SK-N-SH (cell line): ENCODE results near the gene RBM28. TPM values are rescaled to one million over a fixed set of nuclear protein-coding genes. Genes with fewer than 3 reads are reported as not detected.

Experiments used
- CTCF ChIA-PET: fragments of 300-600, 350-600 bp; formaldehyde crosslinking; extraction: SDS; loops from one replicate; lab custom pipeline; 2021; lab: Yijun Ruan, JAX
- POLR2A ChIA-PET: fragments of 350-600 bp; sonication (Branson Sonifier 250); formaldehyde crosslinking; extraction: SDS; loops from one replicate; lab custom pipeline; 2020; ENCODE audit warnings: antibody characterized with exemption, inconsistent platforms; lab: Yijun Ruan, JAX
- DNase-seq: peaks from one replicate; pipeline ENCODE4 v3.0.0; 2012
- H2AFZ ChIP-seq: fragments of 200-600 bp; sonication (generic); 2 replicates; pipeline ENCODE4 v1.8.1; 2016; ENCODE audit warnings: antibody characterized with exemption, mild to moderate bottlenecking, low read depth
- H3F3A ChIP-seq: fragments of 200-600 bp; sonication (generic); replicated peaks from 2 replicates; pipeline ENCODE3; 2016; ENCODE audit warnings: antibody characterized with exemption, mild to moderate bottlenecking; ENCODE audit not compliant: insufficient read depth
- H3K27ac ChIP-seq, 2 experiments: fragments of 200-500 bp in 1 of 2; fragments of 200-600 bp in 1 of 2; sonication (Bioruptor generic) in 1 of 2; sonication (generic), shearing (Covaris generic) in 1 of 2; 2 replicates each; pipeline versions ENCODE4 v1.5.1 to v1.6.1; 2014 to 2016; ENCODE audit warnings: low read depth in 2 of 2, inconsistent platforms in 1 of 2, low read length in 1 of 2, mild to moderate bottlenecking in 1 of 2, mixed read lengths in 1 of 2
- H3K27me3 ChIP-seq: fragments of 200-600 bp; sonication (generic), shearing (Covaris generic); 2 replicates; pipeline ENCODE4 v1.6.1; 2016; ENCODE audit warnings: mixed run types; ENCODE audit not compliant: insufficient read depth
- H3K36me3 ChIP-seq, 2 experiments: fragments of 200-500 bp in 1 of 2; fragments of 200-600 bp in 1 of 2; sonication (Bioruptor generic) in 1 of 2; sonication (generic) in 1 of 2; replicated peaks in 1 of 2; 2 replicates each; pipeline versions ENCODE3 to v1.5.1; 2014 to 2016; ENCODE audit warnings: low read length in 1 of 2, mild to moderate bottlenecking in 1 of 2; ENCODE audit not compliant: insufficient read depth in 2 of 2, control insufficient read depth in 1 of 2
- H3K4me1 ChIP-seq, 2 experiments: fragments of 200-500 bp in 1 of 2; fragments of 200-600 bp in 1 of 2; sonication (Bioruptor generic) in 1 of 2; sonication (generic), shearing (Covaris generic) in 1 of 2; 2 replicates each; pipeline versions ENCODE4 v1.5.1 to v1.6.1; 2014 to 2016; ENCODE audit warnings: low read depth in 1 of 2, low read length in 1 of 2, mixed run types in 1 of 2; ENCODE audit not compliant: insufficient read depth in 2 of 2, control insufficient read depth in 1 of 2
- H3K4me2 ChIP-seq: fragments of 200-600 bp; sonication (generic), shearing (Covaris generic); 2 replicates; pipeline ENCODE4 v1.6.1; 2017; ENCODE audit warnings: mixed run types
- H3K4me3 ChIP-seq, 2 experiments: fragments of 200-500 bp in 1 of 2; fragments of 200-600 bp in 1 of 2; sonication (Bioruptor generic) in 1 of 2; sonication (generic), shearing (Covaris generic) in 1 of 2; 2 replicates each; pipeline versions ENCODE4 v1.5.1 to v1.8.1; 2014 to 2016; ENCODE audit warnings: low read depth in 2 of 2, inconsistent platforms in 1 of 2, low read length in 1 of 2, mild to moderate bottlenecking in 1 of 2, mixed read lengths in 1 of 2, moderate library complexity in 1 of 2
- H3K79me2 ChIP-seq: fragments of 200-600 bp; sonication (generic); 2 replicates; pipeline ENCODE4 v1.8.1; 2017; ENCODE audit warnings: mild to moderate bottlenecking; ENCODE audit not compliant: insufficient read depth
- H3K9ac ChIP-seq: fragments of 200-600 bp; sonication (generic); 2 replicates; pipeline ENCODE4 v1.6.1; 2017; ENCODE audit warnings: mixed run types
- H3K9me2 ChIP-seq: fragments of 200-600 bp; sonication (generic); 2 replicates; pipeline ENCODE4 v1.6.1; 2017; ENCODE audit warnings: mixed run types
- H3K9me3 ChIP-seq: fragments of 200-600 bp; sonication (generic); 2 replicates; pipeline ENCODE4 v1.6.1; 2017; ENCODE audit warnings: mixed run types, mild to moderate bottlenecking, moderate library complexity
- H4K20me1 ChIP-seq: fragments of 200-600 bp; sonication (generic); 2 replicates; pipeline ENCODE4 v1.6.1; 2017; ENCODE audit warnings: mild to moderate bottlenecking, mixed run types; ENCODE audit not compliant: insufficient read depth
- EP300 ChIP-seq, 2 experiments: IDR thresholded peaks; 2 replicates each; pipeline versions ENCODE4 v1.4.0 to v1.6.1; 2012; ENCODE audit warnings: borderline replicate concordance in 1 of 2, low read depth in 1 of 2, low read length in 1 of 2
- FOXJ3 ChIP-seq: sonication (generic); formaldehyde crosslinking; IDR thresholded peaks from 2 replicates; pipeline ENCODE4 v1.5.1; 2020; ENCODE audit warnings: mild to moderate bottlenecking, missing genetic modification reagents
- FOXM1 ChIP-seq: IDR thresholded peaks from 2 replicates; pipeline ENCODE4 v1.4.0; 2012; ENCODE audit warnings: low read depth, mild to moderate bottlenecking
- MXI1 ChIP-seq: IDR thresholded peaks from 2 replicates; pipeline ENCODE4 v1.6.1; 2012; ENCODE audit warnings: mild to moderate bottlenecking, low read depth, low read length, improper control_type of control experiment
- NRF1 ChIP-seq: IDR thresholded peaks from 2 replicates; pipeline ENCODE4 v1.6.1; 2012; ENCODE audit warnings: low read depth, mild to moderate bottlenecking, low read length
- POLR2AphosphoS5 ChIP-seq: IDR thresholded peaks from 2 replicates; pipeline ENCODE4 v1.6.1; 2012; ENCODE audit warnings: low read depth, low read length
- RCOR1 ChIP-seq: fragments of 150-350 bp; IDR thresholded peaks from 2 replicates; pipeline ENCODE4 v1.6.1; 2017; ENCODE audit warnings: antibody characterized with exemption, low read length
- TAF1 ChIP-seq: IDR thresholded peaks from 2 replicates; pipeline ENCODE4 v1.6.1; 2012; ENCODE audit warnings: low read depth, mild to moderate bottlenecking, low read length, moderate library complexity, borderline replicate concordance
- WGBS: methylation state at CpG from one replicate; pipeline ENCODE4 v1.1.6; 2017; ENCODE audit warnings: low lambda C conversion rate; 5-methylcytosine and 5-hydroxymethylcytosine counted together
- polyA plus RNA-seq, 3 experiments: library from polyadenylated mRNA; depleted of rRNA; stranded (reverse); fragments of >200 nt; gene quantifications; 2 replicates each; pipeline ENCODE4 v1.2.3, GENCODE V29; 2012
- TF ChIP-seq, protein P1 (sequence below): fragments of 150-350 bp; IDR thresholded peaks from 2 replicates; pipeline ENCODE4 v1.6.1; 2017; ENCODE audit warnings: antibody characterized with exemption, low read length, low read depth, borderline replicate concordance
- TF ChIP-seq, protein P2 (sequence below): IDR thresholded peaks from 2 replicates; pipeline ENCODE4 v1.6.1; 2012; ENCODE audit warnings: mild to moderate bottlenecking, low read depth, low read length, moderate library complexity
- TF ChIP-seq, protein P3 (sequence below): fragments of 150-350 bp; IDR thresholded peaks from 2 replicates; pipeline ENCODE4 v1.6.1; 2016; ENCODE audit warnings: mild to moderate bottlenecking, low read depth, low read length
- TF ChIP-seq, protein P4 (sequence below): fragments of 200-600 bp; sonication (generic); IDR thresholded peaks from 2 replicates; pipeline ENCODE4 v1.6.1; 2017; ENCODE audit warnings: antibody characterized with exemption, mild to moderate bottlenecking, moderate library complexity
- TF ChIP-seq, protein P5 (sequence below): IDR thresholded peaks from 2 replicates; pipeline ENCODE4 v1.4.0; 2012; ENCODE audit warnings: low read depth, borderline replicate concordance

RBM28 gene
- polyA plus RNA-seq, 1 of the 3 experiments (the other 2 are of a cell fraction): 29.1 TPM

DNA sequence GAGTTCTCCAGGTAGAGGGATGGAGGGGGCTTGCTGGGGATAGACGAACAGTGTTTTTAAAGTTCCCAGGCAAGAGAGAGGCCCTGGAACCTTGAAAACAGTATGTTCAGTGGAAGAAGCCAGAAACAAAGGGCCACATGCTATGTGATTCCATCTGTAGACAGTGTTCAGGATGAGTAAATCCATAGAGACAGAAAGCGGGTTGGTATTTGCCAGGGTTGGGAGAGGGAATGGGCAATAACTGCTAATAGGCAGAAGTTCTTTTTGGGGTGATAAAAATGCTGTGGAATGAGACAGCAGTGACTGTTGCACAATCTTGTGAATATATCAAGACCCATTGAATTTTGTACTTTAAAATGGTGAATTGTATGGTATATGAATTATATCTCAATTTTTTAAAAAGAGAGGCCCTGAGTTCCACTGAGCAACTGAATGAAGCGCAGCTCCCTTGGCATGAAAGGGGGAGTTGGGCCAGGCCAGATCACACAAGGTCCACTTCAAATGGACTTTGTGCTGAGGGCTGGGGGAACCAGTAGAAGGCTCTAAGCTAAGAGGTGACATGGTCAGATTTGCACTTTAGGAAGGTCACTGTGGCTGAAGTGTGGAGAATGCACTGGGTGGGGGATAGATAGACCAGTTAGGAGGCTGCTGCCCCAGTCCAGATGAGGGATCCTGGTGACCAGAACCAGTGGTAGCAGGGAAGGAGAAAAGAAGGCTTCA is 68.7 kb downstream of the RBM28 start:
- Histone ChIP-seq H3K27ac (no peak overlapping the region), H3K9ac (no peak overlapping the region), H3K79me2 (no peaks in the 10 kb centered on the region), H3K4me2 (no peak overlapping the region), H3K9me2 (no peaks in the 10 kb centered on the region)
- no peak for DNase-seq
- POLR2A ChIA-PET: no interaction called here
- 62% methylated on average over 3 of the region's 3 CpGs for WGBS
- TF ChIP-seq, protein P1, sequence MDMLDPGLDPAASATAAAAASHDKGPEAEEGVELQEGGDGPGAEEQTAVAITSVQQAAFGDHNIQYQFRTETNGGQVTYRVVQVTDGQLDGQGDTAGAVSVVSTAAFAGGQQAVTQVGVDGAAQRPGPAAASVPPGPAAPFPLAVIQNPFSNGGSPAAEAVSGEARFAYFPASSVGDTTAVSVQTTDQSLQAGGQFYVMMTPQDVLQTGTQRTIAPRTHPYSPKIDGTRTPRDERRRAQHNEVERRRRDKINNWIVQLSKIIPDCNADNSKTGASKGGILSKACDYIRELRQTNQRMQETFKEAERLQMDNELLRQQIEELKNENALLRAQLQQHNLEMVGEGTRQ: no peak
- no peak for TF ChIP-seq FOXJ3 (CRISPR knock-in tag)
- TF ChIP-seq, protein P2, sequence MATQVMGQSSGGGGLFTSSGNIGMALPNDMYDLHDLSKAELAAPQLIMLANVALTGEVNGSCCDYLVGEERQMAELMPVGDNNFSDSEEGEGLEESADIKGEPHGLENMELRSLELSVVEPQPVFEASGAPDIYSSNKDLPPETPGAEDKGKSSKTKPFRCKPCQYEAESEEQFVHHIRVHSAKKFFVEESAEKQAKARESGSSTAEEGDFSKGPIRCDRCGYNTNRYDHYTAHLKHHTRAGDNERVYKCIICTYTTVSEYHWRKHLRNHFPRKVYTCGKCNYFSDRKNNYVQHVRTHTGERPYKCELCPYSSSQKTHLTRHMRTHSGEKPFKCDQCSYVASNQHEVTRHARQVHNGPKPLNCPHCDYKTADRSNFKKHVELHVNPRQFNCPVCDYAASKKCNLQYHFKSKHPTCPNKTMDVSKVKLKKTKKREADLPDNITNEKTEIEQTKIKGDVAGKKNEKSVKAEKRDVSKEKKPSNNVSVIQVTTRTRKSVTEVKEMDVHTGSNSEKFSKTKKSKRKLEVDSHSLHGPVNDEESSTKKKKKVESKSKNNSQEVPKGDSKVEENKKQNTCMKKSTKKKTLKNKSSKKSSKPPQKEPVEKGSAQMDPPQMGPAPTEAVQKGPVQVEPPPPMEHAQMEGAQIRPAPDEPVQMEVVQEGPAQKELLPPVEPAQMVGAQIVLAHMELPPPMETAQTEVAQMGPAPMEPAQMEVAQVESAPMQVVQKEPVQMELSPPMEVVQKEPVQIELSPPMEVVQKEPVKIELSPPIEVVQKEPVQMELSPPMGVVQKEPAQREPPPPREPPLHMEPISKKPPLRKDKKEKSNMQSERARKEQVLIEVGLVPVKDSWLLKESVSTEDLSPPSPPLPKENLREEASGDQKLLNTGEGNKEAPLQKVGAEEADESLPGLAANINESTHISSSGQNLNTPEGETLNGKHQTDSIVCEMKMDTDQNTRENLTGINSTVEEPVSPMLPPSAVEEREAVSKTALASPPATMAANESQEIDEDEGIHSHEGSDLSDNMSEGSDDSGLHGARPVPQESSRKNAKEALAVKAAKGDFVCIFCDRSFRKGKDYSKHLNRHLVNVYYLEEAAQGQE: no peak
- TF ChIP-seq, protein P3, sequence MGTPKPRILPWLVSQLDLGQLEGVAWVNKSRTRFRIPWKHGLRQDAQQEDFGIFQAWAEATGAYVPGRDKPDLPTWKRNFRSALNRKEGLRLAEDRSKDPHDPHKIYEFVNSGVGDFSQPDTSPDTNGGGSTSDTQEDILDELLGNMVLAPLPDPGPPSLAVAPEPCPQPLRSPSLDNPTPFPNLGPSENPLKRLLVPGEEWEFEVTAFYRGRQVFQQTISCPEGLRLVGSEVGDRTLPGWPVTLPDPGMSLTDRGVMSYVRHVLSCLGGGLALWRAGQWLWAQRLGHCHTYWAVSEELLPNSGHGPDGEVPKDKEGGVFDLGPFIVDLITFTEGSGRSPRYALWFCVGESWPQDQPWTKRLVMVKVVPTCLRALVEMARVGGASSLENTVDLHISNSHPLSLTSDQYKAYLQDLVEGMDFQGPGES: no peak
- TF ChIP-seq RCOR1: no peak
- TF ChIP-seq, all 33 proteins: peak for 0
- CTCF ChIA-PET: interaction anchor here (1.0 to 1.8 kb wide), 3 partner anchors 47 to 72 kb away, joined by 3 to 6 read pairs (median 3); no protein-coding TSS in a partner anchor
- Histone ChIP-seq H3K4me1 (no peaks in the 10 kb centered on the region), H3K4me3 (no peak overlapping the region), H3F3A (no peaks in the 10 kb centered on the region), H3K36me3 (no peaks in the 10 kb centered on the region), H2AFZ (no peak overlapping the region), H4K20me1 (no peaks in the 10 kb centered on the region), H3K9me3 (no peaks in the 10 kb centered on the region), H3K27me3 (no peaks in the 10 kb centered on the region)

DNA sequence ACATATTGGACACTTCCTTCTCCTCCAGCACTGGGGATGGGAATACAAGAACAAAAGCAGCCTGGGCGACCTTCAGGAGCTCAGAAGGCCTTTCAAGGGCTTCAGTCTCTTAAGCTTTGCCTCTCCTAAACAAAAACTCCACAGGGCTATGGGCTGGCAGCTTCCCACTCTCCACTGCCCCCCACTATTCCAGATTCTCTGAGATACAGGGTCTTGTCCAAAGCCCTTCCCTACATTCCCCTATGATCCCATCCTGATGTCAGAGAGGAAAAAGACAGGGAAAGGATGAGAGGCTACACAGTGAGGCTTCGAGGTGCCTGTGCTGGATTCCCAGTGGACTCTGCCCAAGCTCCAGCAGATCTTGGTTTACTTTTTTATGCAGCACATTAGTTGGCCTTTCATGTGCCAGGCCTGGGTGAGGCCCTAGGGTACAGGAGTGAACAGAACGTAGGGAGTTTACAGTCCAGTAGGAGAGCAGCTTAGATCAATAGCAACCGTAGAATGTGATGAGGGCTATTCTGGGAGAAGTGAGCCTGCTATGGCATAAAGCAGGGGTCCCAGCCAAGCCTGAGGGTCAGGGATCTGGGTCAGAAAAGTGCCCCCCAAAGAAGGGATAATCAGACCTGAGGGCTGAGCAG is 69.3 kb downstream of the RBM28 start:
- POLR2A ChIA-PET: no interaction called here
- H3K9me2 ChIP-seq: no peaks in the 10 kb centered on the region
- 69% methylated on average over 4 of the region's 4 CpGs for WGBS
- H3K4me3 ChIP-seq: no peak overlapping the region
- H3K4me2 ChIP-seq: no peak overlapping the region
- no peak overlapping the region for H3K9ac ChIP-seq
- no peak overlapping the region for H3K27ac ChIP-seq
- DNase-seq: no peak
- no peaks in the 10 kb centered on the region for H3F3A ChIP-seq
- H3K36me3 ChIP-seq: no peaks in the 10 kb centered on the region
- H3K9me3 ChIP-seq: no peaks in the 10 kb centered on the region
- no peaks in the 10 kb centered on the region for H4K20me1 ChIP-seq
- no peaks in the 10 kb centered on the region for H3K4me1 ChIP-seq
- H2AFZ ChIP-seq: no peak overlapping the region
- H3K27me3 ChIP-seq: no peaks in the 10 kb centered on the region
- TF ChIP-seq RCOR1 (no peak), POLR2AphosphoS5 (no peak), MXI1 (no peak), EP300 (IDR thresholded peaks at IDR 0.05; ENCODE audit: borderline replicate concordance in 1 of 2, low read depth in 1 of 2, low read length in 1 of 2) (no peak), TAF1 (no peak), FOXM1 (no peak), NRF1 (no peak)
- TF ChIP-seq, protein P4, sequence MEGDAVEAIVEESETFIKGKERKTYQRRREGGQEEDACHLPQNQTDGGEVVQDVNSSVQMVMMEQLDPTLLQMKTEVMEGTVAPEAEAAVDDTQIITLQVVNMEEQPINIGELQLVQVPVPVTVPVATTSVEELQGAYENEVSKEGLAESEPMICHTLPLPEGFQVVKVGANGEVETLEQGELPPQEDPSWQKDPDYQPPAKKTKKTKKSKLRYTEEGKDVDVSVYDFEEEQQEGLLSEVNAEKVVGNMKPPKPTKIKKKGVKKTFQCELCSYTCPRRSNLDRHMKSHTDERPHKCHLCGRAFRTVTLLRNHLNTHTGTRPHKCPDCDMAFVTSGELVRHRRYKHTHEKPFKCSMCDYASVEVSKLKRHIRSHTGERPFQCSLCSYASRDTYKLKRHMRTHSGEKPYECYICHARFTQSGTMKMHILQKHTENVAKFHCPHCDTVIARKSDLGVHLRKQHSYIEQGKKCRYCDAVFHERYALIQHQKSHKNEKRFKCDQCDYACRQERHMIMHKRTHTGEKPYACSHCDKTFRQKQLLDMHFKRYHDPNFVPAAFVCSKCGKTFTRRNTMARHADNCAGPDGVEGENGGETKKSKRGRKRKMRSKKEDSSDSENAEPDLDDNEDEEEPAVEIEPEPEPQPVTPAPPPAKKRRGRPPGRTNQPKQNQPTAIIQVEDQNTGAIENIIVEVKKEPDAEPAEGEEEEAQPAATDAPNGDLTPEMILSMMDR: no peak
- TF ChIP-seq, protein P5, sequence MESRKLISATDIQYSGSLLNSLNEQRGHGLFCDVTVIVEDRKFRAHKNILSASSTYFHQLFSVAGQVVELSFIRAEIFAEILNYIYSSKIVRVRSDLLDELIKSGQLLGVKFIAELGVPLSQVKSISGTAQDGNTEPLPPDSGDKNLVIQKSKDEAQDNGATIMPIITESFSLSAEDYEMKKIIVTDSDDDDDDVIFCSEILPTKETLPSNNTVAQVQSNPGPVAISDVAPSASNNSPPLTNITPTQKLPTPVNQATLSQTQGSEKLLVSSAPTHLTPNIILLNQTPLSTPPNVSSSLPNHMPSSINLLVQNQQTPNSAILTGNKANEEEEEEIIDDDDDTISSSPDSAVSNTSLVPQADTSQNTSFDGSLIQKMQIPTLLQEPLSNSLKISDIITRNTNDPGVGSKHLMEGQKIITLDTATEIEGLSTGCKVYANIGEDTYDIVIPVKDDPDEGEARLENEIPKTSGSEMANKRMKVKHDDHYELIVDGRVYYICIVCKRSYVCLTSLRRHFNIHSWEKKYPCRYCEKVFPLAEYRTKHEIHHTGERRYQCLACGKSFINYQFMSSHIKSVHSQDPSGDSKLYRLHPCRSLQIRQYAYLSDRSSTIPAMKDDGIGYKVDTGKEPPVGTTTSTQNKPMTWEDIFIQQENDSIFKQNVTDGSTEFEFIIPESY: no peak
- H3K79me2 ChIP-seq: no peaks in the 10 kb centered on the region
- CTCF ChIA-PET: interaction anchor here (1.2 to 1.8 kb wide), 3 partner anchors 47 to 73 kb away, joined by 3 to 6 read pairs (median 4); no protein-coding TSS in a partner anchor
